DMS53 treated with DMSO at 0.1 percent for 48 hours (cell line): ENCODE results near the gene LHFPL3.

Experiments
- DNase-seq: peaks from one replicate; lab custom pipeline; 2025; ENCODE audit not compliant: unreplicated experiment; lab: John Stamatoyannopoulos, UW

LHFPL3 gene

DNA sequence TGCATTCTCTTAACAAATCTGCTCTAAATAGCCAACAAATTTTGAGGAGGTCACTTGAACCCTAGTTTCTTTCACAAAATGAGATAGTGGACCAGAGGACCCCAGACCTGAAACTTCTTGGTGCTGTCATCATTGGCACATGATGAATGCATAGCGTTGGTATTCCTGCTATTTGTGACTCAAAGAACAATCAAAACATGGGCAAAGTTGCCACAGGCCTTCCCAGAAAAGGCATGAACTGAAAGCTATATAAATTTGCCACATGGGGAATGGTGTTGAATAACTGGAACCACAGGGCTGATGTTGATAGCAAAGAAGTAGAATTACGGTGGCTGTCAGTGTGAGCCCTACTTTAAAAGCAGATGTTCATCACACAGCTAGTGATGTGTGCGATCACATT lies 465.8 kb downstream of the LHFPL3 start:
- DNase-seq = no peak

DNA sequence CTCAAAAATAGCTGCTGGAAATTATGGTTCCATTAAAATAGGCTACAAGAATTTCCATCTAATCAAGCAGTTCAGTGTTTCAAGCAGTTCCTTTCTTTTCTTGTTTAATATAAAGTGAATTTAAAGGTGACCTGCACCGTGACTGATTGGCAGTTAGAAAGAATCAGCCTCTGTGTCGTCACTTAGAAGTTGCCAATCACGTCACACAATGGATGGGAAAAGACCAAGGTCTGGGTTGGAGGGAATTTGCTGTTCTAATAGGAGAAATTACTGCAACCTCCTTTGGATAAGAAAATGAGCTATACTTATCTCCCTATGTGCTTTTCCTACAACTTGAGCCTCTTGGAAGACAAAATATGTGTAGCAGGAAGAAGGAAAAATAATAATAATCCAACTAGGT lies 466.2 kb downstream of the LHFPL3 start:
- no peak for DNase-seq

DNA sequence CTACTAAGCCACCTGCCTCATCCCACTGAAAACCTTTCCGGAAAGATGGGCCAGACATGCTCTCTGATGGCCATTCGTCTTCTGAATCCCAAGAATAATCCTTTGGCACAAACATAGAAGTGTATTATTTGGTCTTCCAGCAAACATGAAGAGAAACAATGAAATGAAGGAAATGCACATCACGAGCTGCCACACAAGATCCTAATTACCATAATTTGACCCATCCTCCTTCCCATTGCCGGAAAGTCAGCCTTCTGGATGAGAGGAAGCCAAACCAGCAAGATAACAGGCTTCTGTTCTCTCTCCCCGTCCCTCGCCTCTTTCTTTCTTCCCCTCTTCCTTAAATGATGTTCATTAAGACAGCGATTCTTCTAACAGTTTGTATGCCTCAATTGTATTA lies 466.7 kb downstream of the LHFPL3 start:
- DNase-seq = no peak

DNA sequence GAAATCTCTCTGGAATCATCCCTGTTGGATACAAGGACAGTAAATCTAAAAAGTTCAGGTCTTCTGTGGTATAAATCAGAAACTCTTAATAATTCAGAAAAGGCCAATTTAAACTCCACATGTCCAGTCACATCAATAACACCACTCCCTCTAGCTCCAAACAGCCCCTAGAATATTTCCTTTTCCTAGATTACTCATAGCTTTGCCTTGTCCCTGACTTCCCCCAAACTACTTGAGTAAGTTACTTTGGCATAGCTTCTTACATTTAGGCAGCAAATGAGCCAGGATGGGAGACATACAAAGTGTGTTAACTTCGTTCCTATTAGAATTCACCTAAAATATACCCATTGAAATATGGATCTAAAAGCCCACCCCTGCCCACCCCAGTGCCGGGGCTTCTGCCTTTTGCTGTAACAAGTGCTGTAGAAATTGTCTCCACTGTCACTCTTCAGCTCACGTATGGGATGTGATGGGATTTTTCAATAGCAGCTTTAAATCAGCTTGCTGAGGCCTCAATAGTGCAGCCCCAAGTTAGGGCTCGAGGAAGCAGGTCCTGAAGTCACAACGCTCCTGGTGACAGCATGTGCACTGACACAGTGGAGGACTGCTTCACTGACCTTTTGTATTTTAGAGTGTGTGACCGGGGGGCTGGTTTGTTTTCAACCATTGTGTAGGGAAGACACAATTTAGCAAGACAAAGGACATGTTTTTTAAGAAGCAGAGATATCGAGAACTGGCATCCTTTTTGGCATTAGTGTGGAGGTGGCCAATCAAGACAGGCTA lies 467.4 kb downstream of the LHFPL3 start:
- DNase-seq = no peak

DNA sequence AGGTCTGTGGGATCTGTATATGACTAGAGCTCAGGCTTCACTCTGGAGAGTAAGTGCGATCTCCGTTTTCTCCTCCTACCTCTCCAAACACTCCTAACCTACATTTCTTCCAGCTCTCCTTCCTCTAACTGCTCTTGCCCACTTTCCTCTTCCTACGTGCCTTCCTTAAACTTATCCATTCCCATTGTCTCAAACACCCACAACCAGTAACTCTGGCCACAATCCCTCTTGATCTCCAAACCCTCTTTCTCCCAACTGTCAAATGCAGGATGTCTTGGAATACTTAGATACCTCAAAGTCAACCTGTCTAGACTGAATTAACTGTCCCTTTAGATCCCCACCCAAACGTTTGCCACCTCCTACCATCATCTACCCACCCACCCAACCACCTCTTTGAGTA lies 471.9 kb downstream of the LHFPL3 start:
- DNase-seq = no peak

DNA sequence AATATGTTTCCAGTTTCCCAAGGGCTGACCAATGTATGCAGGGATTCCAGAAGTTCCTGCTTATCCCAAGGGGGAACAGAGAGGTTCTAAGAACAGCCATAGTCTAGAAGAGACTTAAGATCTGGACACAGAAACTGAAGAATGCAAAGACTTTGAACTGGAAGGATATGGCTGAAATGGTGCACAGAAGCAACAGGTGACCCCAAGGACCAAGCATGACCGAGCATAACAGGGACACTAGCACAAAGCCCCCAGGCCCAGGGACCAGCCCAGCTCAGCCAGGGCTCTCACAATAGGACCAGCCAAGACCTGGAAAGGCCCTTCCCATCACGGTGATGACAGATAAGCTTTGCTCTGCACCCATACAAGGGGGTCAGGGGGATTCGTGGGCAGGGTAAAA lies 472.6 kb downstream of the LHFPL3 start:
- DNase-seq = no peak

DNA sequence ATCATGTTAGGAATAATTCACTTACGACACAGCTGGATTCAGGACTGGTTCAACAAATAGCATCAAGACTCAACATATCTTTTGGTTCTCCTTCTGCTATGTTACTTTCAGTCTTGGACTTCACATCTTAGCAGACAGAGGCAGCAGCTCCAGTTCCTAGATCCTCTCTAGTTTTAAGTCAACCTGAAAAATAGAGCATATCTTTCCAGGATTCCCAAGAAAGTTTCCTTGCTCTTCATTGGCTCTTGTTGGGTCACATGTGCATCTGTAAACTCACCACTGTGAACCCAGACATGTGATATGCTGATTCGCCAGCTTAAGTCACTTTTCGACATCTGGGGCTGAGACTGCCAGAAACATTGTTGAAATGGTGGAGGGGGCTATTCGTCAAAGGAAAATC lies 475.5 kb downstream of the LHFPL3 start:
- DNase-seq = no peak

DNA sequence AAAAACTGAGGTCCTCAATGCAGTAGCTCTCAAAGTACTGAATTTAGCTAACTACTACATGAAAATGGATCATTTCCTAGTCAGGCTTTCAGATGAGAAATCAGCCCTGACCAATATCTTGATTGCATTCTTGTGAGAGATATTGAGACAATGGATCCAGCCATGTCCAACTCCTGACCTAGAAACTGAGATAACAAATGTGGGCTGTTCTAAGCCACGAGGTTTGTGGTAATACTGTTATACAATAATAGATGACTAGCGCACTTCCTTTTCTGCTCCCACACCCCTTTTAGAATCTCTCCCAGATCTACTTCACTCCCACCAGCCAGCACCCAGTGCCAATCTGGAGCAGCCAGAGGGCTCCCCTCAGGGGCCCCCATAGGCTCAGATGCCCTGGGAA lies 476.3 kb downstream of the LHFPL3 start:
- DNase-seq = no peak

DNA sequence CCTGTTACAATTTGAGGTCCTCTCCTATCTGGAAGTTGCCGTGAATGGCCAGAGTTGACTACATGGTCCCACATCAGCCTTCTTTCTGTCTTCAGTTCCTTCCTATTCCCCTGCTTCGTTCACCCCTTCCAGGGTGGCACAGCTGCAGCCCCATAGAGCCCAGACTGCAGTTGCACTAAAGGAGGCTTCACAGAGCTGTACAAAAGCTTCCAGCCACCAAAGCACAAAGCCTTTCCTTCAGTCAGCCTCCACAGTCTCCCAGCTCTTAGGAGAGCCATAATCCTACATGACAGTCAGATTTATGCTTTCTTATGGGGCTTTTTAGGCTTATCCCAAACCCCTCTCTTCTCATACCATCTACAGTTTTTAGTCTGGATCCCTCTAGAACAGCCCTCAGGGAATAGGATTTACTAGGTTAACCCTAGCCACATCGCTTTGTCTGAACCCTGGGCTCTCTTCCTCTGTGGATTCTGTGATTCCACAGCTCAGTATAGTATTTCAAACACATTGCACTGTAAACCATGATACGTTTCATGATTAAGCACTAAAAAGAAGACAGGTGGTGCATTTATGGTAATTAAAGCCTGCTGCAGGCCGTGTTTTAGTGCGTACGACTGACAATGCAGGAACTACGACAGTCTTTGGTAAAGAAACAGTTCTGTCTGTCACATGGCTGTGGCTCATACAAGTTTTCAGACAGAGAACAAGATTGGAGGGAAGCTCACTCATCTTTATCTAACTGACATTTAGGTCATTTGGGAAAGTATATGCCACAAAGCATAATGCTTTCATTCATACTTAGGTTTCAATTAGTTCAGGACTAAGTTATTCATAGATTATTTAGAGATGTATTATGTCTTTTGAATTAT lies 477.3 kb downstream of the LHFPL3 start:
- no peak for DNase-seq

DNA sequence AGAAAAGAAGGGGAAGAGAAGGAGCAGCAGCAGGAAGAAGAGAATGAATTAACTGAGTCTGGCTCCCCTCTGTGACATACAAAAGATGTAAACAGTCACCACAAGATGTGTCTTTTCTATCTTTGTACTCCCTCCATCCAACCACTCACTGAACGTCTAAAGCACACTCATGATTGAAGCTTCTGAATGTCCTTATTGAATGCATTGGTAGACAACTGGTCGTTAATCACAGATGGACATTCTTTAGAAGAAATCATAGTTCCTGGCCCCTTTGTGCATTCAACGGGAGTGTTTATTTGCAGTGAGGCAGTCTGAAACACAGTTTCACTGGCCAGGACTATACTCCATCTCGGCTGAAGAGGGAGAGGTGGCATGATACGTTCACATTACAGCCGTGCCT lies 479.3 kb downstream of the LHFPL3 start:
- no peak for DNase-seq

DNA sequence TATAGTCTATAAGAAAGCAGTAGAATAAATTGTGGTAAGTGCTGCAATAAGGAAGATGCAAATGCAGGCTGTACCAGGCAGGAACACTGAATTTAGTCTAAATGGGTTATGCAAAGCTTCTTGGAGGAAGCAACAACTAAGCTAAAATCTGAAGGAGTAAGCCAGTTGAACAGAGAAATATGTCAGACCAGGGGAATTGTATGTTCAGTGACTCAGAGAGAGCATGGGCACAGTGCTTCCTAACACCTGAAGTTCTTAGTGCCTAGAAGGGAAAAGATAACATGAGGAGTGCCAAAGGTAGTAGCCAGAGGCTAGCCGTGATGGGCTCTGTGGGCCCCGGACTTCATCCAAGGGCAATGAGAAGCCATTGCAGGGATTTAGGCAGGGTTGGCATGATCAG lies 481.5 kb downstream of the LHFPL3 start:
- DNase-seq = no peak

DNA sequence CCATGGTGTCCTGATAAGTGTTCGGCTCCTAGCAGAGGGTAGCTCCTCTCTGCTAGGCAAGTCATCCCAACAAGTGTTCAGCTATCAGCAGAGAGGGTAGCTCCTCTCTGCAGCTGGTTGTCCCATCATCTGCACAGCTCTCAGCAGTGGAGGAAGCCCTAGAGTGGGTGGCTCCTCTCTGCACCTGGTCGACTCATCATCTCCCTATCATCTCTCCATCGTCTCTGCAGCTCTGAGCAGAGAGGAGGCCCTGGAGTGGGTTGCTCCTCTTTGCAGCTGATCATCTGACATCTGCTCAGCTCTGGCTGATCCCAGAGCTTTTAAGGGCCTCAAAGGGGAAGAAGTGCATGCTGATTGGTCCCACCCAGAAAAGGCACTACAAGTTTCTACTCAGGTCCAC lies 485.7 kb downstream of the LHFPL3 start:
- no peak for DNase-seq

DNA sequence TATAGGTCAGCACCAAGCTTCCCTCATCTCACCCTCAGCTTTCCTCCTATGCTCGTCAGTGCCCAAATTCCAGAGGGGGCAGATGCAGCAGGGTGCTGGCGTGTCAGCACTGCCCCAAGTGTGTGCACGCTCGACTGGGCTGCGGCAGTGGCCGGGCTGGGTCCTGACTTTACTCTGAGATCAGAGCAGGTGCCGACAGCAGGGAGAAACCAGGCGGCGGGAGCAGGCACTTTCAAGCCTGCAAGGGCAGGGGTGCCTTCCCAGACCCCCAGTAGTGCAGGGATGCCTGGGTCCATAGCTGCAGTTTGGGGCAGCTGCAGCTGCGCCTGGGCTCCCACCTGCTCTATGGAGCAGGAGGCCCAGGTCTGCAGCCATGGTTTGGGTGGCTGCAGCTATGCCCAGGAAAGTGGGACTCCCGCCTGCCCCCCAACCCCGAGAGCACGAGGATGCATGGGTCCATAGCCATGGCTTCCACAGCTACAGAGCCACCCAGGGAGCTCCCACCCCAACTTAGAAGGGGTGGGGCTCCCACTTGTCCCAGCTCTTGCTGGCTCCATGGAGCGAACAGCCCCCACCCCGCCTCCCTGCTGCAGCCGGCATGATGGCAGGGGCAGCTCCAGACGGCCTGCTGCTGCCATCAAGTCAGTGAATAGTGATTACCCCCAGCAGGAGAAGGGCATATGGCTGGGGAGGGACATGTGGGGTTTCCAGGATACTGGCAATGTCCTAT lies 486.4 kb downstream of the LHFPL3 start:
- no peak for DNase-seq

DNA sequence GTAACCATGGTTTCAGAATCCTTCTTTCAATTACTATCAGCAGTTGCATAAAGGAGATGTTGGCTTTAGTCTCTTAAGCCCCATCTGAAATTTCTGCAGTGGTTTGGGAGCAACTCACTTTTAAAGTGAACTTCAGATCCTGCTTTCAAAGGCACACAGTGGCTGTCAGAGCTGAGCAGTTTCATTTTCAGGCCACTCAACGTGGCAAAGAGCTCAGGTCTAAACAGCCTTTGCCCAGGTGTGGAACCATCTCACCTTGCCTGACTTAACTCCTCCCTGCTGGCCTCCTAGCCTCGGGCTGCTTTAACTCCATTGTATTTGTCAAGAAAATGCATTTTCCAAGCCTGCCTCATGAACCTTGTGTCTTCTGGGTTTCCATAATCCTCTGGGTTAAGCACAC lies 488.1 kb downstream of the LHFPL3 start:
- DNase-seq = no peak

DNA sequence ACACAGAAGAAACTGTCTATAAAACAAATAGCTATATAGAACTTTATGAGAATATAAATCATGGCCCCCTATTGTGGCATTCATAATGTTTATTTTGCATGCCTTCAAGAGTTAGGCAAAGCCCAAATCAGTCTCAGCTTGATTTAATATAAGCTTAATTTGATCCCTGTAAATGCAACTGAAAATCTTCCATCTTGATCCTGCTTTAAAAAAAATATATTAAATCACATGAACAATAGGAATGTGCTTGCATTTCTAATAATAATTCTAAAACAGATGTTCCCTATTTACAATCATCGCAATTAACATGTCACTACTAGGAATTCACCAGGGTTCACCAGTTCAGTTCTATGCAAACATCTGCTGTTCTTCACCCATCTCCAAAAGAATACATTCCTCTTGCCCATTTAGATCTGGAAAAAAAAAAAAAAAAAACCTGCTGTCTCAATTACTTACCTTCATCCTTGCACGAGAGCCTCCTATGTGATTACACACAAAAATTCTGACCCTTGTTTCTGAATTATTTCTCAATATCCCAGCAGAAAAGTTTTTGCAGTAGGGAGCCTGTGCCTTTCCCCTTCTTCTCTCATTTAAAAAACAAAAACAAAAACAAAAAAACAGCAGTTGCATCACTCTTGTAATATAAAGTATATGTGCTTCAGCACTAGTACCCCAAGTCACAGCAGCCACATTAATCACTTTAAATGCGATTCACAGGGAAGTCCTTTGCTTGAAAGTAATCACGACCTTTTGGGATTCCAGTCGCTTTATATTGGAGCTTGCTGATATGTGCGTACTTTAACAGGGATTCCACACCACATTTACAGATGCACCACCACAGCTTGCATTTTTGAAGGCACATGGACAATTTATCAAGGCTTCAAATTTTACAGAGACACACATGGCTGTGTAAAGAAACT lies 490.8 kb downstream of the LHFPL3 start:
- DNase-seq = no peak

DNA sequence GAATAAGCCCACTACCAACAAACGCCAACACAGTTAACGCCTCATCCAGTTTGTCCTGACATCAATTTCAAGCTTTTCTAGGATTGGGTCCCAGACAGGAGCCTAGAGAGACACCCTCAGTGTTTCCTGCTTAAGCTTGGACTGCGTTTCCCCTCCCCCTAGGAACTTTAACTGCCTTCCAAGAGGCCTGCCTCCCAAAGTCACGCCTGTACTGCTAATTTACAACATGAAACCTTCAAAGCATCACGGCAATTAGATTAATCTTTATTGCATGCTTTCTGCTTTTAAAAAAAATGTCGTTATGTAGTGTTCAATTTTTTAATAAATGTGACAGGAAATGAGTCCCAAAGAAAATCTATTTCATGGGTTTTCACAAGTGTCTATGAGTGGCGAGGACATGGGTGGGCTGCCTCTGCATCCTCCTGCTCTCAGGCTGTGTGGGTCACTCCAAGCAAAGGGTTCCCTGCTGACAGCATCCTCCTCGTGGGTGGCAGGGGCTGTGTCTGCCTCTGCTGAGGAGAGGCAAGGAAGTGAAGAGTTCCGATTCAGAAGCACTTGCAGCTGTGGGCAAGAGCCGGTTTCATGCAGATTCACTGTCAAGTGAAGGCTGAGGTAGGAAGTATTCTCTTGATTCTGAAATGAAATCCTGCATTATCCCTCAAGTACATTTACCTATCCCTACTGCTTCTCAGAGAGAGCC lies 492.6 kb downstream of the LHFPL3 start:
- DNase-seq = no peak

DNA sequence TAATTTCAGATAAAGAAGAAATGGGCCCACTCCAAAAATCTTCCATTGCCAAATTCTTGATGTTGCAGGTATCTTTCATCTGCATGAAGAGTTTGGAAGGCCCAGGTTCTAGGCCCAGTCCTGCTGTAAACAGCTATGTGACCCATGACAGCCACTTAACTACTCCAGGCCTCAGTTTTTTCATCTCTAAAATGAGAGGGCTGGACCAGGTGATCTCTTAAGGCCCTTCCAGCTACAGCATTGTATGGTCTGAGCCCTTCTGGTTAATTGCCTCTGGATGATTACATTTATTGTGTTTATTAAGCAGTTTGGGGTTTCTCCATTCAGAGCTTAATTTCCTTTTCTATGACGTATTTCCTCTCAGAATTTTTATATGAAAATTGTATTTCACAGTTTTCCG lies 494.8 kb downstream of the LHFPL3 start:
- DNase-seq = no peak

DNA sequence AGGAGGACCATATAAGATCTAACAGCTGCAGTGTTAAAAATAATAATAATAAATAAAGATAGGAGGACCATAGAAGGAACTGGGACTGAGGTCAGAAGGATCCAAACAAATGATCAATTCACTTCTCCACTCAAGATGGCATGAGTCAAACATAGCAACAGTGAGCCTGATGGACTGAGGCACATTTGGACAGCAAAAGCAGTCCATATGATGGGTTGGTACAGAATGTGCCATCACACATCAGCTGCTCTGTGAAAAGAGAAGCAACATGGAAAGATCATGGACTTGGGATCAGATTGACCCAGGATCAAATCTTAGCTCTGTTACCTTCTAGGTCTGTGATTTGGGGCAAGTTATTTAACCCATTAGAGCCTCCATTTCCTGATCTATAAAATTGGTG lies 496.7 kb downstream of the LHFPL3 start:
- DNase-seq = no peak

DNA sequence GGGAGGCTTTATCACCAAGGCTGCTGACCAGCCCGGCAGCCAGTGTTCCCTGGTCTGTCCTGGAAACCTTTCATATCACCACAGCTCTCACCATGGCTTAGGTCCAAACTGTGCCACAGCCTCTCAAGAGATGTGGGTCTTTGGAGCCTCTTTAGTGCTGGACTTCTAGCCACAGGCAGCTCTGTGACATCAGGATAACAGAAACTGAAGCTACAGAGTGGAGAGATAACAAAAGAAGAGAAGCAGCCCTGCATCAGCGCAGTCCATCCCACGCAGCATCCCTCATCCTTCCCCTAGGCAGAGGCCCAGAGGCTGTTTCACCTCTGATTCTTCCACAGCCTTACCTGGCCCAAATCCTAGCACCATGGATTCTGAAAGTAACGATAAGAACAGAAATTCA lies 497.7 kb downstream of the LHFPL3 start:
- no peak for DNase-seq

DNA sequence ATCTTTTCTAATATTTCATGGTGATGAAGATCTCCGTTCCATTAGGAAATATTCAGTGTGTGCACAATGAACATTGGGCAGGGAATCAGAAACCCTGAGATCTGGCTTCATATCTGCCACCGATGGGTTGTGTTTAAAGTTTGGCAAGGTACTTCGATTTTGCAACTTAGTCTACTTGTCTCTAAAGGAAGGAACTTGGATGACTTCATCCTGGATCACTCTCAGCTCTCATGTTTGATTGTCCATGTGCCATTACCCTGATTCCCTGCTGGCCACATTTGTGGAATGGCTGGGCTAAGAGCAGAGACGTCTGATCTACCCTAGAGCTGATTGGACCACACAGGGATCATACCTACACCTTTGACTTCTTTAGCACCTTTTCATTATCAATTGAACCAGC lies 508.6 kb downstream of the LHFPL3 start:
- DNase-seq = no peak
